Neural cell (in vitro differentiated cells): ENCODE data around the gene GIPC1. TPM values are rescaled to one million over a fixed set of nuclear protein-coding genes. Genes with fewer than 3 reads are reported as not detected.
"Not testable (repeated sequence)": the region's sequence is repeated elsewhere in the genome, so short reads cannot be mapped to it uniquely, and the experiment has no call there.

Experiments
- H2AFZ ChIP-seq: fragments of 200-600, 300-800 bp; sonication (generic), shearing (Covaris generic); 2 replicates; pipeline ENCODE4 v1.6.0; 2014; ENCODE audit warnings: low read depth, mild to moderate bottlenecking, antibody characterized with exemption, low read length, moderate library complexity
- H3F3A ChIP-seq: fragments of 200-600 bp; shearing (Covaris generic); 2 replicates; pipeline ENCODE4 v1.6.1; 2016; ENCODE audit warnings: mild to moderate bottlenecking, moderate library complexity, mixed read lengths, antibody characterized with exemption, low read length; ENCODE audit not compliant: insufficient read depth, poor library complexity, severe bottlenecking
- H3K27ac ChIP-seq: fragments of 200-600, 300-800 bp; sonication (generic), shearing (Covaris generic); 2 replicates; pipeline ENCODE4 v1.5.1; 2014; ENCODE audit warnings: mild to moderate bottlenecking, low read length, moderate library complexity
- H3K27me3 ChIP-seq: fragments of 300-800, 200-600 bp; sonication (generic), shearing (Covaris generic); 2 replicates; pipeline ENCODE4 v1.6.0; 2014; ENCODE audit warnings: mild to moderate bottlenecking, low read depth, low read length, moderate library complexity; ENCODE audit not compliant: insufficient read depth
- H3K36me3 ChIP-seq: fragments of 300-800, 200-600 bp; sonication (generic), shearing (Covaris generic); 2 replicates; pipeline ENCODE4 v1.5.1; 2014; ENCODE audit warnings: mild to moderate bottlenecking, antibody characterized with exemption, low read length, moderate library complexity; ENCODE audit not compliant: insufficient read depth
- H3K4me2 ChIP-seq: fragments of 300-800, 200-600 bp; sonication (generic), shearing (Covaris generic); 2 replicates; pipeline ENCODE4 v1.6.0; 2014; ENCODE audit warnings: mild to moderate bottlenecking, low read length
- H3K4me3 ChIP-seq: fragments of 300-800, 200-600 bp; sonication (generic), shearing (Covaris generic); 2 replicates; pipeline ENCODE4 v1.5.1; 2014; ENCODE audit warnings: mild to moderate bottlenecking, low read length, moderate library complexity
- H3K79me2 ChIP-seq: fragments of 200-600 bp; shearing (Covaris generic); replicated peaks from 2 replicates; pipeline ENCODE4 v1.6.0; 2014; ENCODE audit warnings: mild to moderate bottlenecking, low read length, moderate library complexity; ENCODE audit not compliant: insufficient read depth
- H3K9ac ChIP-seq: fragments of 300-800, 200-600 bp; sonication (generic), shearing (Covaris generic); 2 replicates; pipeline ENCODE4 v1.6.1; 2016; ENCODE audit warnings: mild to moderate bottlenecking, low read length, mixed read lengths
- H3K9me2 ChIP-seq: fragments of 200-600 bp; shearing (Covaris generic); 2 replicates; pipeline ENCODE4 v1.6.1; 2016; ENCODE audit warnings: mild to moderate bottlenecking, low read length, mixed read lengths; ENCODE audit not compliant: insufficient read depth
- H3K9me3 ChIP-seq: fragments of 200-600, 300-800 bp; sonication (generic), shearing (Covaris generic); 2 replicates; pipeline ENCODE4 v1.6.1; 2016; ENCODE audit warnings: mild to moderate bottlenecking, mixed run types, low read length, moderate library complexity, mixed read lengths
- H4K20me1 ChIP-seq: fragments of 200-600 bp; shearing (Covaris generic); 2 replicates; pipeline ENCODE4 v1.6.1; 2016; ENCODE audit warnings: mild to moderate bottlenecking, mixed run types; ENCODE audit not compliant: insufficient read depth
- EP300 ChIP-seq: fragments of 450-650 bp; conservative IDR thresholded peaks from 2 replicates; pipeline ENCODE4 v1.6.1; 2014; ENCODE audit warnings: antibody characterized with exemption, mild to moderate bottlenecking, moderate library complexity; ENCODE audit not compliant: poor library complexity, severe bottlenecking
- EZH2 ChIP-seq: fragments of 200-600, 300-800 bp; shearing (Covaris generic), sonication (generic); IDR thresholded peaks from 2 replicates; pipeline ENCODE4 v1.6.1; 2014; ENCODE audit warnings: antibody characterized with exemption, low read length, borderline replicate concordance, mild to moderate bottlenecking; ENCODE audit not compliant: insufficient read depth, poor library complexity, severe bottlenecking
- MXI1 ChIP-seq: fragments of 450-650 bp; conservative IDR thresholded peaks from 2 replicates; pipeline ENCODE4 v1.6.1; 2014; ENCODE audit warnings: antibody characterized with exemption, mild to moderate bottlenecking; ENCODE audit not compliant: poor library complexity, severe bottlenecking
- POLR2AphosphoS5 ChIP-seq: IDR thresholded peaks from 2 replicates; pipeline ENCODE4 v1.6.1; 2012
- SMC3 ChIP-seq: fragments of 450-650 bp; conservative IDR thresholded peaks from 2 replicates; pipeline ENCODE4 v1.6.1; 2014; ENCODE audit warnings: antibody characterized with exemption, mild to moderate bottlenecking, moderate library complexity; ENCODE audit not compliant: poor library complexity
- polyA plus RNA-seq: library from polyadenylated mRNA; depleted of rRNA; stranded (reverse); fragments of >200 nt; gene quantifications from 2 replicates; pipeline ENCODE4 v1.2.3, GENCODE V29; 2014
- TF ChIP-seq, protein P1 (sequence below): fragments of 450-650 bp; IDR thresholded peaks from 2 replicates; pipeline ENCODE4 v1.5.1; 2014; ENCODE audit warnings: antibody characterized with exemption, mild to moderate bottlenecking, moderate library complexity; ENCODE audit not compliant: poor library complexity, severe bottlenecking

GIPC1 gene
- polyA plus RNA-seq, 1 donor from 2014 or later: 128 TPM

GRCh38 chr19:14542711-14543328, 46.9 kb upstream of the GIPC1 start (continued):
- TF ChIP-seq, protein P1, sequence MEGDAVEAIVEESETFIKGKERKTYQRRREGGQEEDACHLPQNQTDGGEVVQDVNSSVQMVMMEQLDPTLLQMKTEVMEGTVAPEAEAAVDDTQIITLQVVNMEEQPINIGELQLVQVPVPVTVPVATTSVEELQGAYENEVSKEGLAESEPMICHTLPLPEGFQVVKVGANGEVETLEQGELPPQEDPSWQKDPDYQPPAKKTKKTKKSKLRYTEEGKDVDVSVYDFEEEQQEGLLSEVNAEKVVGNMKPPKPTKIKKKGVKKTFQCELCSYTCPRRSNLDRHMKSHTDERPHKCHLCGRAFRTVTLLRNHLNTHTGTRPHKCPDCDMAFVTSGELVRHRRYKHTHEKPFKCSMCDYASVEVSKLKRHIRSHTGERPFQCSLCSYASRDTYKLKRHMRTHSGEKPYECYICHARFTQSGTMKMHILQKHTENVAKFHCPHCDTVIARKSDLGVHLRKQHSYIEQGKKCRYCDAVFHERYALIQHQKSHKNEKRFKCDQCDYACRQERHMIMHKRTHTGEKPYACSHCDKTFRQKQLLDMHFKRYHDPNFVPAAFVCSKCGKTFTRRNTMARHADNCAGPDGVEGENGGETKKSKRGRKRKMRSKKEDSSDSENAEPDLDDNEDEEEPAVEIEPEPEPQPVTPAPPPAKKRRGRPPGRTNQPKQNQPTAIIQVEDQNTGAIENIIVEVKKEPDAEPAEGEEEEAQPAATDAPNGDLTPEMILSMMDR: no peak

DNA sequence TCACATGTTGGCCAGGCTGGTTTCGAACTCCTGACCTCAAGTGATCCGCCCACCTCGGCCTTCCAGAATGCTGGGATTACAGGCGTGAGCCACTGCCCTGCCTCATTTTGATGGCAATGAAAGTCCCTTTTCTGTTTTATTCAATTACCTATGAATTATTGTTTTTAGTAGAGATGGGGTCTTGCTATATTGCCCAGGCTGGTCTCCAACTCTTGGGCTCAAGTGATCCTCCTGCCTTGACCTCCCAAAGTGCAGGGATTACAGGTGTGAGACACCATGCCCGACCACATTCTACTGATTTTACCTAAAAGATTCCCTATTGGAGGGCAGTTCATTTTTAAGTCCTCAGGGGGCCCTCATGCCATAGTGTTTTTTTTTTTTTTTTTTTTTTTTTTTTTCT, 46.1 kb upstream of the GIPC1 start:
- not testable (repeated sequence) for H3K4me2 ChIP-seq, H3K4me3 ChIP-seq, H3K9me2 ChIP-seq, H3K9ac ChIP-seq, H2AFZ ChIP-seq, H3K79me2 ChIP-seq, H3F3A ChIP-seq, H3K27ac ChIP-seq, H3K36me3 ChIP-seq, H3K27me3 ChIP-seq, H4K20me1 ChIP-seq, H3K9me3 ChIP-seq

DNA sequence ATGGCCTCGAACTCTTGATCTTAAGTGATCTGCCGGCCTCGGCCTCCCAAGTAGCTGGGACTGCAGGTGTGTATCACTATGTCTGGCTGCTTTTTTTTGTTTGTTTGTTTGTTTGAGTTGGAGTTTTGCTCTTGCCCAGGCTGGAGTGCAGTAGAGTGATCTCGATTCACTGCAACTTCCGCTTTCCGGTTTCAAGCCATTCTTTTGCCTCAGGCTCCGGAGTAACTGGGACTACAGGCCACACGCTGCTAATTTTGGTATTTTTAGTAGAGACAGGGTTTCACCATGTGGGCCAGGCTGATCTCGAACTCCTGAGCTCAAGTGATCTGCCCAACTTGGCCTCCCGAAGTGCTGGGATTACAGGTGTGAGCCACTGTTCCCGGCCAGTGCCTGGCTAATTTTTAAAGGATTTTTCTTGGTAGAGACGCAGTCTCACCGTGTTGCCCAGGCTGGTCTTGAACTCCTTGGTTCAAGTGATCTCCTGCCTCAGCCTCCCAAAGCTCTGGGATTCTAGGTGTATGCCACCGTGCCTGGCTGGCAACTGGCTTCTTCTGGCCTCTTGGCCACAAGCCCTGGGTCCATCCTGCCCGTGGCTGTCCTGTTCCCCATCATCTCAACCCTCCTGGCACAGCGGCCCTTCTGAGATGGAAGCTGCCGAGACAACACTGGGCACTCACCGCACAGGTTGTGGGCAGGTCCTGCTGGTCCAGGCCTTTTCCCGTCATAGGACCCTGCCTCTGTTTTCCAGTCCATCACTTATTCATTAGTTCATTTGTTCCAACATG, 45.0 kb upstream of the GIPC1 start:
- H3F3A ChIP-seq: no peaks in the 10 kb centered on the region
- no peaks in the 10 kb centered on the region for H3K36me3 ChIP-seq
- H3K27me3 ChIP-seq: no peaks in the 10 kb centered on the region
- H3K9ac ChIP-seq: no peak overlapping the region
- H3K4me3 ChIP-seq: no peak overlapping the region
- H3K9me3 ChIP-seq: no peaks in the 10 kb centered on the region
- no peaks in the 10 kb centered on the region for H3K9me2 ChIP-seq
- no peak overlapping the region for H2AFZ ChIP-seq
- peaks cover 2% of the 10 kb centered on the region for H3K79me2 ChIP-seq
- H3K27ac ChIP-seq: no peak overlapping the region
- H3K4me2 ChIP-seq: no peak overlapping the region
- no peaks in the 10 kb centered on the region for H4K20me1 ChIP-seq
- TF ChIP-seq, protein P1: no peak
- TF ChIP-seq EP300 (no peak), MXI1 (no peak), POLR2AphosphoS5 (no peak), EZH2 (no peak), SMC3 (no peak)
